Loucy (cell line): Measurements from ENCODE around the gene ENDOG.

ENCODE experiments used
- H2AFZ ChIP-seq: fragments of 200-600 bp; sonication (generic); 2 replicates; pipeline ENCODE4 v1.6.0; 2016; ENCODE audit warnings: antibody characterized with exemption, mild to moderate bottlenecking, low read length, moderate library complexity
- H3F3A ChIP-seq: fragments of 200-600 bp; 2 replicates; pipeline ENCODE4 v1.6.0; 2016; ENCODE audit warnings: antibody characterized with exemption, low read depth, mild to moderate bottlenecking
- H3K27me3 ChIP-seq: fragments of 200-600 bp; sonication (generic); 2 replicates; pipeline ENCODE4 v1.6.1; 2014; ENCODE audit warnings: low read length, mild to moderate bottlenecking; ENCODE audit not compliant: insufficient read depth, poor library complexity, severe bottlenecking
- H3K36me3 ChIP-seq: fragments of 200-600 bp; sonication (generic); 2 replicates; pipeline ENCODE4 v1.6.1; 2016; ENCODE audit warnings: low read length; ENCODE audit not compliant: insufficient read depth
- H3K4me1 ChIP-seq: fragments of 200-600 bp; sonication (generic); 2 replicates; pipeline ENCODE4 v1.5.1; 2014; ENCODE audit warnings: low read length, mild to moderate bottlenecking; ENCODE audit not compliant: insufficient read depth, poor library complexity, severe bottlenecking
- H3K4me2 ChIP-seq: fragments of 200-600 bp; sonication (generic); 2 replicates; pipeline ENCODE4 v1.6.0; 2014; ENCODE audit warnings: antibody characterized with exemption, low read length, low read depth, mild to moderate bottlenecking; ENCODE audit not compliant: poor library complexity, severe bottlenecking
- H3K4me3 ChIP-seq: fragments of 200-600 bp; sonication (generic); 2 replicates; pipeline ENCODE4 v1.5.1; 2014; ENCODE audit warnings: low read length, mild to moderate bottlenecking, mixed read lengths; ENCODE audit not compliant: poor library complexity, severe bottlenecking
- H3K79me2 ChIP-seq: fragments of 200-600 bp; sonication (generic); 2 replicates; pipeline ENCODE4 v1.6.1; 2014; ENCODE audit warnings: low read length; ENCODE audit not compliant: insufficient read depth
- H3K9ac ChIP-seq: fragments of 200-600 bp; sonication (generic); 2 replicates; pipeline ENCODE4 v1.6.0; 2014; ENCODE audit warnings: mild to moderate bottlenecking, low read depth, low read length, moderate library complexity; ENCODE audit not compliant: poor library complexity, severe bottlenecking
- H3K9me2 ChIP-seq: fragments of 200-600 bp; sonication (generic); replicated peaks from 2 replicates; pipeline ENCODE4 v1.6.1; 2016; ENCODE audit warnings: low read depth, low read length, mixed read lengths
- H3K9me3 ChIP-seq: fragments of 200-600 bp; sonication (generic); 2 replicates; pipeline ENCODE4 v1.6.1; 2014; ENCODE audit warnings: mild to moderate bottlenecking, antibody characterized with exemption, low read length, low read depth; ENCODE audit not compliant: insufficient read depth
- H4K20me1 ChIP-seq: fragments of 200-600 bp; sonication (generic); 2 replicates; pipeline ENCODE4 v1.6.0; 2014; ENCODE audit warnings: antibody characterized with exemption, low read length, mild to moderate bottlenecking; ENCODE audit not compliant: insufficient read depth, poor library complexity, severe bottlenecking
- EZH2phosphoT487 ChIP-seq: fragments of 200-600 bp; IDR thresholded peaks from 2 replicates; pipeline ENCODE4 v1.6.1; 2018; ENCODE audit warnings: antibody characterized with exemption, mild to moderate bottlenecking, moderate library complexity, borderline replicate concordance
- TF ChIP-seq, protein P1 (sequence below): fragments of 200-600 bp; sonication (generic); conservative IDR thresholded peaks from 2 replicates; pipeline ENCODE4 v1.5.1; 2014; ENCODE audit warnings: mild to moderate bottlenecking, antibody characterized with exemption, low read length

The ENDOG gene

DNA sequence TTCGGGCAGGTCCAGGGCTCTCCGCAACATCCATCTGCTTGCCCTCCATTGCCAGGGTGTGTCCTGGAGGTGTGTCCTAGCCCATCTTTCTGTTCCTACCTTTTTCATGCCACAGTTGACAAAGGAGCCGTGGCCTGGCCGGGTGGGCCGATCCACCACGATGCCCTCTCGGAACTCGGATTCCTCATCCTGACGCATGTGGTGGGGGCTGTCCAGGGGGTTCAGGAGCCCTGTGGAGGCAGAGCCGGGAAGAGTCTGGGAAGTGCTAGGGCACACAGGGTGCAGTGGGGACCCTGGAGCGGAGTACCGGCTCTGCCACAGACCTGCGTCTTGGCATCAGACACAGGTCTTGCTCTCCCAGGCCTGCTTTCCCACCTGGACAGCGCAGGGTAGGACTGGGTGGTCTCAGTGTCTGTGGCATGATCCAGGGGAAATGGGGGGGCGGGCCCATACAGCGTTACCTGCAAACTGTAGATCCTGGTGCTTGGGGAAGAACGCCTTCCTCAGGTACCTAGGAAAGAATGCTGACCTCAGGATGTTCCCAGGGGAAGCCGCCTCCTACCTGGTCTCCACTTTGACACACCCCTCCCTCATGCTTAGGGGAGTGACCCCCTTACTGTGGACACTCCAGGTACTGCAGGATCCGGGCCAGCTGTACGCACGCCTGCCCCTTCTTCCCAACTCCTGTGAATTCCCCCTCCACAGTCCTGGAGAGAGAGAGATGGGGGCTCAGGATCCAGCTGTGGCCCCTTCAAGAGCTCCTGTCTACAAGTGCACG lies 7.8 kb downstream of the ENDOG start:
- H3K4me1 ChIP-seq: no peaks in the 10 kb centered on the region
- no peak for TF ChIP-seq EZH2phosphoT487
- H3K9ac ChIP-seq: no peak overlapping the region
- peaks cover 15% of the 10 kb centered on the region; the same call in 1 of the 2 replicates for H3K36me3 ChIP-seq
- no peak overlapping the region for H2AFZ ChIP-seq
- H3K79me2 ChIP-seq: peaks cover 12% of the 10 kb centered on the region
- no peaks in the 10 kb centered on the region for H3K9me3 ChIP-seq
- no peaks in the 10 kb centered on the region for H4K20me1 ChIP-seq
- H3K4me3 ChIP-seq: no peak overlapping the region
- H3K9me2 ChIP-seq: no peaks in the 10 kb centered on the region
- no peak overlapping the region for H3K4me2 ChIP-seq
- H3F3A ChIP-seq: no peaks in the 10 kb centered on the region
- H3K27me3 ChIP-seq: no peaks in the 10 kb centered on the region

- Histone ChIP-seq H3K9me3 (no peaks in the 10 kb centered on the region), H4K20me1 (no peaks in the 10 kb centered on the region), H3F3A (no peaks in the 10 kb centered on the region), H2AFZ (no peak overlapping the region), H3K4me3 (peak overlapping the region; percentile 93), H3K4me2 (peak overlapping the region; percentile 90), H3K4me1 (no peaks in the 10 kb centered on the region), H3K9me2 (no peaks in the 10 kb centered on the region), H3K79me2 (peaks cover 12% of the 10 kb centered on the region), H3K27me3 (no peaks in the 10 kb centered on the region), H3K36me3 (peaks cover 7% of the 10 kb centered on the region; the same call in 1 of the 2 replicates), H3K9ac (peak overlapping the region; percentile 88)
- TF ChIP-seq, protein P1, sequence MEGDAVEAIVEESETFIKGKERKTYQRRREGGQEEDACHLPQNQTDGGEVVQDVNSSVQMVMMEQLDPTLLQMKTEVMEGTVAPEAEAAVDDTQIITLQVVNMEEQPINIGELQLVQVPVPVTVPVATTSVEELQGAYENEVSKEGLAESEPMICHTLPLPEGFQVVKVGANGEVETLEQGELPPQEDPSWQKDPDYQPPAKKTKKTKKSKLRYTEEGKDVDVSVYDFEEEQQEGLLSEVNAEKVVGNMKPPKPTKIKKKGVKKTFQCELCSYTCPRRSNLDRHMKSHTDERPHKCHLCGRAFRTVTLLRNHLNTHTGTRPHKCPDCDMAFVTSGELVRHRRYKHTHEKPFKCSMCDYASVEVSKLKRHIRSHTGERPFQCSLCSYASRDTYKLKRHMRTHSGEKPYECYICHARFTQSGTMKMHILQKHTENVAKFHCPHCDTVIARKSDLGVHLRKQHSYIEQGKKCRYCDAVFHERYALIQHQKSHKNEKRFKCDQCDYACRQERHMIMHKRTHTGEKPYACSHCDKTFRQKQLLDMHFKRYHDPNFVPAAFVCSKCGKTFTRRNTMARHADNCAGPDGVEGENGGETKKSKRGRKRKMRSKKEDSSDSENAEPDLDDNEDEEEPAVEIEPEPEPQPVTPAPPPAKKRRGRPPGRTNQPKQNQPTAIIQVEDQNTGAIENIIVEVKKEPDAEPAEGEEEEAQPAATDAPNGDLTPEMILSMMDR: peak; percentile 18; the same call in 1 of the 2 replicates
- TF ChIP-seq EZH2phosphoT487: no peak
Observed at GRCh38 chr9:128828267-128828666, 10.0 kb downstream of the ENDOG start.

GRCh38 chr9:128828719-128829452 lies 10.6 kb downstream of the ENDOG start:
- Histone ChIP-seq H3K4me1 (no peaks in the 10 kb centered on the region), H3K9ac (peak overlapping the region; percentile 88), H3K9me3 (no peaks in the 10 kb centered on the region), H3K27me3 (no peaks in the 10 kb centered on the region), H3K9me2 (no peaks in the 10 kb centered on the region), H3K4me3 (peak overlapping the region; percentile 93), H2AFZ (peak overlapping the region; percentile 75), H3F3A (no peaks in the 10 kb centered on the region), H4K20me1 (no peaks in the 10 kb centered on the region), H3K79me2 (peaks cover 12% of the 10 kb centered on the region), H3K36me3 (peaks cover 7% of the 10 kb centered on the region; the same call in 1 of the 2 replicates), H3K4me2 (peak overlapping the region; percentile 90)
- TF ChIP-seq, protein P1: no peak
- no peak for TF ChIP-seq EZH2phosphoT487
